ENCODE measurements around the gene ANKDD1A. TPM values are rescaled to one million over a fixed set of nuclear protein-coding genes. Genes with fewer than 3 reads are reported as not detected.

The ANKDD1A gene
- total RNA-seq, 4 donors from 2014 or later: 1.3 to 2.8 (median 1.7) TPM

DNA sequence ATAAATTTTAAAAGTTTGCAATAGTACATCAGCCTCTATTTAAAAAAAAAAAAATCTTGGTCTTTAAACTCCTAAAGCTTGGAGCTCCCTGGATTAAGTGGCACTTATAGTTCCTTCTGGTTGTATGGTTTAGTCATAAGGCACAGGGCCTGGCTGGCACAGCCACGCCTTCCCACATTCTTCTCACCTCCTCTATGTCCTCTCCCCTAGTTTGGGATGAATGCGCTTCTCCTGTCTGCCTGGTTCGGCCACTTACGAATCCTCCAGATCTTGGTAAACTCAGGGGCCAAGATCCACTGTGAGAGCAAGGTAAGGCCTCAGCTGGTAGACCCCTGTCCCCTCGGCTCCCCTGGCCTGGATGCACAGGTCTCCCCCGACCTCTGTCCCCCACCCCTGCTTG lies 10.0 kb downstream of the ANKDD1A start:
- no peak for DNase-seq (ENCODE audit: low spot score in 2 of 2)
- TF ChIP-seq, protein P1, sequence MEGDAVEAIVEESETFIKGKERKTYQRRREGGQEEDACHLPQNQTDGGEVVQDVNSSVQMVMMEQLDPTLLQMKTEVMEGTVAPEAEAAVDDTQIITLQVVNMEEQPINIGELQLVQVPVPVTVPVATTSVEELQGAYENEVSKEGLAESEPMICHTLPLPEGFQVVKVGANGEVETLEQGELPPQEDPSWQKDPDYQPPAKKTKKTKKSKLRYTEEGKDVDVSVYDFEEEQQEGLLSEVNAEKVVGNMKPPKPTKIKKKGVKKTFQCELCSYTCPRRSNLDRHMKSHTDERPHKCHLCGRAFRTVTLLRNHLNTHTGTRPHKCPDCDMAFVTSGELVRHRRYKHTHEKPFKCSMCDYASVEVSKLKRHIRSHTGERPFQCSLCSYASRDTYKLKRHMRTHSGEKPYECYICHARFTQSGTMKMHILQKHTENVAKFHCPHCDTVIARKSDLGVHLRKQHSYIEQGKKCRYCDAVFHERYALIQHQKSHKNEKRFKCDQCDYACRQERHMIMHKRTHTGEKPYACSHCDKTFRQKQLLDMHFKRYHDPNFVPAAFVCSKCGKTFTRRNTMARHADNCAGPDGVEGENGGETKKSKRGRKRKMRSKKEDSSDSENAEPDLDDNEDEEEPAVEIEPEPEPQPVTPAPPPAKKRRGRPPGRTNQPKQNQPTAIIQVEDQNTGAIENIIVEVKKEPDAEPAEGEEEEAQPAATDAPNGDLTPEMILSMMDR (IDR thresholded peaks at IDR 0.05): no peak
- no peak for TF ChIP-seq POLR2A (IDR thresholded peaks at IDR 0.05)
- intact Hi-C loops (cut with DNase I; ENCODE audit: low total_unique reads): no loop called here
- no peak overlapping the region for H3K4me3 ChIP-seq (ENCODE audit: low read depth, poor library complexity, severe bottlenecking)
- WGBS, 2 donors: 59 to 61% methylated on average over 5 to 6 of the region's 6 CpGs

DNA sequence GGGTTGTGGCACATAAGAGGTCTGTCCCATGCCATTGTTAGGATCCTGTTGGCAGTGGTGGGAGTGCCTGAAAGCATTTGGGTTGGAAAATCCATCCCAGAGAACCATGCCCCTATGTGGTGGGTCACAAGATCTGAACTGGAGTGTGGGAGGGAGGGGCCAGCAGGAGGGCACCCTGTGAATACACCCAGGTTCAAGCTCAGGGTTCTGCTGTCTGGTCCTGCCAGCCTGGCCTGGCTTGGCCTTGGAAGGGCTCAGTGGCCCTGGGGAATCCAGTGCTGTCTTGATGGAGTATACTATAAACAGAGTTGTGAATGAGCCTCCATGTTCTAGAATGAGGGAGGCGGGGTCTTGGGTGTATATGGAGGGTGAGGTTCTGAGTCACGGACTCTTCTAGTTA lies 11.8 kb downstream of the ANKDD1A start:
- TF ChIP-seq, protein P1 (IDR thresholded peaks at IDR 0.05): no peak
- TF ChIP-seq POLR2A (IDR thresholded peaks at IDR 0.05): no peak
- H3K4me3 ChIP-seq (ENCODE audit: low read depth, poor library complexity, severe bottlenecking): no peak overlapping the region
- intact Hi-C loops (cut with DNase I; ENCODE audit: low total_unique reads): no loop called here
- DNase-seq (ENCODE audit: low spot score in 2 of 2): peak in 1 of 2 donors; percentile 63
- WGBS, 2 donors: 95% methylated on average over 2 of the region's 2 CpGs

DNA sequence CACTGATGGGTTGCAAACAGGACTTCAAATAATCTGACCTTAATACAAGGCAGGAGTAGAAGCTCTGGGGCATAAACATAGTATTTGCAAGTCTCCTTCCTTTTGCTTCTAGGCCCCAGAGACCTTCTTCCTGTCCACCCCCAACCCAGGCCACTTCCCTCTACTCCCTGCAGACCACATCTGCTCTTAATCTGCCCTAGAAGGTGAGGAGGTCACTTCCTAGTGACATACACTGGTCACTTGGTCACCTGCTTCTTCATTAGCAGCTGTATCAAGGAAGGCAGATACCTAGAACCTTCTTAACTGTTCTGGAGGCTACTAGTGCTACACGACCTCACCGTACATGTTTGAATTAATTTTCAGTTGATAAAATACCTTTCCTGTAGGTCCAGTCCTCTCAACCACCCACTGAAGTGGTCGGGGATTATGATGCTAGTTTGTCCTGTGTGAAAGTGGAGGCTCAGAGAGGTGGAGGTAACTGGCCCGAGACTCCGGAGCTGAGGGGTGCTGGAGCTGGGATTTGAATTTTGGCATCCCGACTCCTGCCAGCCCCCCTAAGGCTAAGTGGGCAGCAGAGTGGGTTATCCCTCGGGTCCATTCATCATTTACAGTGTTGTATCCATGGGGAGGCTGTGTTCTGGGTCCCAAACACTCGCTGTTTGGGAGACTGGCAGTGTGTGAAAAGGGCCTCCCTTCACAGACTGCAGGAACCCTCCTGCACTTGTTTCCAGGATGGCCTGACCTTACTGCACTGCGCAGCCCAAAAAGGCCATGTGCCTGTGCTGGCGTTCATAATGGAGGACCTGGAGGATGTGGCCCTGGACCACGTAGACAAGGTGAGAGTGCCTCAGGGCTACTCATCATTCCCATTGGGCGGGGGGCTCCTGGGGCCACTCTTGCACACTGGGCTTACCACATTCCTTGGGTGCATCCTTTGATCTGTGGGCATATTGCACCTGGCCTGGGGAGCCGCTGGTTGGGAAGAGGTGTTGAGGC lies 13.9 kb downstream of the ANKDD1A start:
- H3K4me3 ChIP-seq (ENCODE audit: low read depth, poor library complexity, severe bottlenecking): no peak overlapping the region
- TF ChIP-seq, protein P1 (IDR thresholded peaks at IDR 0.05): no peak
- no peak for TF ChIP-seq POLR2A (IDR thresholded peaks at IDR 0.05)
- peak in 1 of 2 donors; percentile 68 for DNase-seq (ENCODE audit: low spot score in 2 of 2)
- 93 to 94% methylated on average over 13 of the region's 13 CpGs for WGBS, 2 donors
- intact Hi-C loops (cut with DNase I; ENCODE audit: low total_unique reads): no loop called here

DNA sequence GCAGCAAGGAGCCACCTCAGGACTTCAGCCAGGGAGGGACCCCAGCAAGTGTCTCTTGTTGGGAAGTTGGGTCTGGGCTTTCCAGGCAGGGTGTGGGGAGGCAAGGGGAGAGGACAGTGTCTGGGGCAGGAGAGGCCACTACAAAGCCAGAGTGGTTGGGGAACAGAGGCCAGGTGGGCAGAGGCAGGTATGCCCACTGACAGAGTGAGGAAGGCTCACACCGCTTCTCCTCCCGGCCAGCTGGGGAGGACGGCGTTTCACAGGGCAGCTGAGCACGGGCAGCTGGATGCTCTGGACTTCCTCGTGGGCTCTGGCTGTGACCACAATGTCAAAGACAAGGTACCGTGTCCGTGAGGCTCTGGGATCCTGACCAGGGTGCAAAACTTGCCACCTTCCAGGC lies 15.0 kb downstream of the ANKDD1A start:
- TF ChIP-seq, protein P1 (IDR thresholded peaks at IDR 0.05): no peak
- TF ChIP-seq POLR2A (IDR thresholded peaks at IDR 0.05): no peak

DNA sequence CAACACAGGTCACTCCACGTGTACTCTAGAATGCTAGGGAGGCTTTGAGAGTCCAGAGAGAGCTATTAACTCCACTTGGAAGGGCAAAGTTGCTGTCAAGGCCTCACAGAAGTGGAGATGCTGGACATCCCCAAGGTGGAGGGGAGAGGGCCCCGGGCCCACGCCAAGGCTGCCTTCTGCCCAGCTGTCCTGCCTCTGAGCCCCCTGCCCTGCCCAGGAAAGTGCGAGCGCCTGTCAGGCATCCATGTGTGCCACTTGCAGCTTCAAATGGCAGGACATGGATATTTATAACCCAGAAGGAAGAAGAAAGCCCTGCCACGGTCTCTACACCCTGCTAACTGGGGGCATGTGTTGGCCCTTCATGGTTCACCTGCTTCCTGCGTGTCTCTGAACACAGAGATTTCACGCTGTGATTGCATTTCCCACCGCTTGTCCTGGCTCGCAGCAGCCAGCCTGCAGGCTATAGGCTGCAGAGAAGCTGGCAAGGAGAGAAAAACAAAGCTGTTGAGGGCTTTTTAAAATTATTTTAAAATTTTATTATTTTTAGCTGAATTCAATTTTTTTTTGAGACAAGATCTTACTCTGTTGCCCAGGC lies 17.0 kb downstream of the ANKDD1A start:
- 60 to 73% methylated on average over 10 of the region's 10 CpGs for whole genome bisulfite sequencing, 2 donors
- no peak overlapping the region for H3K4me3 ChIP-seq (ENCODE audit: low read depth, poor library complexity, severe bottlenecking)
- TF ChIP-seq POLR2A (IDR thresholded peaks at IDR 0.05): no peak
- TF ChIP-seq, protein P1 (IDR thresholded peaks at IDR 0.05): no peak
- peak in 1 of 2 donors; percentile 42 for DNase-seq (ENCODE audit: low spot score in 2 of 2)
- intact Hi-C loops (cut with DNase I; ENCODE audit: low total_unique reads): no loop called here

More for the DNA sequence above, 15.0 kb downstream of the ANKDD1A start:
- WGBS, 2 donors: 89 to 95% methylated on average over 8 of the region's 8 CpGs
- H3K4me3 ChIP-seq (ENCODE audit: low read depth, poor library complexity, severe bottlenecking): no peak overlapping the region
- peak in 1 of 2 donors; percentile 57 for DNase-seq (ENCODE audit: low spot score in 2 of 2)
- intact Hi-C loops (cut with DNase I; ENCODE audit: low total_unique reads): no loop called here

All from lower leg skin (tissue), 4 donors.